Heart left ventricle (tissue), 13 donors: ENCODE data around the gene SERPINB4.

Source experiments
- POLR2A ChIP-seq, 2 donors: fragments of 450-650 bp; IDR thresholded peaks; one replicate each; pipeline ENCODE4 v1.6.1; 2017; ENCODE audit warnings: antibody characterized with exemption in 2 of 2, mild to moderate bottlenecking in 2 of 2, moderate library complexity in 2 of 2
- TF ChIP-seq, protein P1 (sequence below), 12 donors: fragments of 200-600 bp; sonication (generic) in 4 of 12; IDR thresholded peaks; one replicate each; pipeline versions ENCODE4 v1.5.0 to v1.8.0; 2018 to 2022; ENCODE audit warnings: antibody characterized with exemption in 12 of 12, mild to moderate bottlenecking in 5 of 12
- donor health status: ischemic (EF 13 %, LVEDD 7.1; RV severe dilation, severe dysfunction).
- donor health status: DM: no; HTN: yes; CAD: no.
- donor health status: DM: no; HTN: no; CAD: no.
- donor health status: ischemic (EF 25% LVEDD 6.9; RV normal size, moderate dysfunction).
- donor health status: ischemic (EF 25% LVEDD 5.7; RV mildly dilated, moderate dysfunction).
- donor health status: ischemic (EF 35%, LVEDD 5.7; RV mildly dilated, moderate dysfunction).
- donor health status: nonischemic (EF 11% LVEDD 7.7; RV severe dilation, severe dysfunction).
- donor health status: DM: yes; HTN: yes; CAD: no.
- donor health status: PGD.
- donor health status: ischemic (EF 29% LVEDD 5.4; RV normal size, mild dysfunction).
- donor health status: nonischemic (EF 23%, LVEDD 6.1; RV moderate dilation, normal function).

DNA sequence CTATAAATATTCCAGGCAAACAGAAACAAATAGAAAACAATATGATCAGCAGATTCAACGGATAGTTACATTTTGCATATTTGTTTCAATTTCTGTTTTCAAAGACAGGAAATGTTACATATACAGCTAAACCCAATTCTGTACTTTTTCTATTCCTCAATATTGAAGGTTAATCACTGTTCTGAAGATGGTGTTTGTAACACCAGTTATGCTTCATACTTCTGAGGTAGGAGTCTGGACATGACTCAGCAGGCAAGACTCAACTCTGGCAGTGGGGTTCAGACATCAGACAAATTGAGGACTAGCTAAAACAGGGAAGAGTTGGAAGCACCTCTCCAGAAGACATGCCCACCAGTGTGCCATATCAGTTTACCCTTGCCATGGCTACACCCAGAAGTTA lies 40.3 kb downstream of the SERPINB4 start:
- no peak for TF ChIP-seq POLR2A (IDR thresholded peaks at IDR 0.05)
- TF ChIP-seq, protein P1, sequence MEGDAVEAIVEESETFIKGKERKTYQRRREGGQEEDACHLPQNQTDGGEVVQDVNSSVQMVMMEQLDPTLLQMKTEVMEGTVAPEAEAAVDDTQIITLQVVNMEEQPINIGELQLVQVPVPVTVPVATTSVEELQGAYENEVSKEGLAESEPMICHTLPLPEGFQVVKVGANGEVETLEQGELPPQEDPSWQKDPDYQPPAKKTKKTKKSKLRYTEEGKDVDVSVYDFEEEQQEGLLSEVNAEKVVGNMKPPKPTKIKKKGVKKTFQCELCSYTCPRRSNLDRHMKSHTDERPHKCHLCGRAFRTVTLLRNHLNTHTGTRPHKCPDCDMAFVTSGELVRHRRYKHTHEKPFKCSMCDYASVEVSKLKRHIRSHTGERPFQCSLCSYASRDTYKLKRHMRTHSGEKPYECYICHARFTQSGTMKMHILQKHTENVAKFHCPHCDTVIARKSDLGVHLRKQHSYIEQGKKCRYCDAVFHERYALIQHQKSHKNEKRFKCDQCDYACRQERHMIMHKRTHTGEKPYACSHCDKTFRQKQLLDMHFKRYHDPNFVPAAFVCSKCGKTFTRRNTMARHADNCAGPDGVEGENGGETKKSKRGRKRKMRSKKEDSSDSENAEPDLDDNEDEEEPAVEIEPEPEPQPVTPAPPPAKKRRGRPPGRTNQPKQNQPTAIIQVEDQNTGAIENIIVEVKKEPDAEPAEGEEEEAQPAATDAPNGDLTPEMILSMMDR (IDR thresholded peaks at IDR 0.05) = no peak
